Caco-2 (cell line): ENCODE data around the gene VAMP8. TPM values are rescaled to one million over a fixed set of nuclear protein-coding genes. Genes with fewer than 3 reads are reported as not detected.
A peak's percentile ranks its signal among the peaks of the same experiment; 100 is the strongest.

Experiments used
- Bru-seq: library from RNA; stranded (reverse); fragments of 400-500 nt; gene quantifications from one replicate; lab custom pipeline; 2021; lab: Mats Ljungman, UMichigan
- BruChase-seq, 2 experiments: library from RNA; stranded (reverse); fragments of 400-500 nt; gene quantifications; one replicate each; lab custom pipeline; 2021; lab: Mats Ljungman, UMichigan
- BruUV-seq: library from RNA; stranded (reverse); fragments of 400-500 nt; replicated peaks from 2 replicates; lab custom pipeline; 2021; lab: Mats Ljungman, UMichigan
- CTCF ChIA-PET: fragments of 300-600 bp; sonication (Branson Sonifier 250); formaldehyde crosslinking; loops from one replicate; lab custom pipeline; 2022; ENCODE audit warnings: antibody characterized with exemption; lab: Charles Lee
- POLR2A ChIA-PET: fragments of 300-600 bp; sonication (Branson Sonifier 250); formaldehyde crosslinking; loops from one replicate; lab custom pipeline; 2022; ENCODE audit warnings: antibody characterized with exemption; lab: Charles Lee
- DNase-seq, 2 experiments: peaks; one replicate each; pipeline versions ENCODE4 v3.0.0 to v3.0.0-alpha.2; 2020 to 2022
- H3K27me3 ChIP-seq: replicated peaks from 2 replicates; pipeline ENCODE4 v1.6.0; 2011; ENCODE audit warnings: low read length; ENCODE audit not compliant: control insufficient read depth, insufficient read depth
- H3K36me3 ChIP-seq: 2 replicates; pipeline ENCODE4 v1.5.1; 2011; ENCODE audit warnings: low read length; ENCODE audit not compliant: control insufficient read depth, insufficient read depth
- H3K4me1 ChIP-seq: fragments of 250-450 bp; sonication (Bioruptor Pico); 2 replicates; pipeline ENCODE4 v1.5.1; 2020; ENCODE audit warnings: mild to moderate bottlenecking
- H3K4me3 ChIP-seq: 2 replicates; pipeline ENCODE4 v1.5.1; 2011; ENCODE audit warnings: low read depth, mild to moderate bottlenecking, control low read depth, low read length
- H3K9me3 ChIP-seq: fragments of 250-450 bp; sonication (Bioruptor Pico); 2 replicates; pipeline ENCODE4 v1.5.1; 2020; ENCODE audit warnings: mild to moderate bottlenecking, moderate library complexity
- H3K27ac Mint-ChIP-seq: one replicate; pipeline ENCODE4 v1.8.0; 2022; ENCODE audit warnings: mixed read lengths; ENCODE audit not compliant: unreplicated experiment
- H3K27me3 Mint-ChIP-seq: one replicate; pipeline ENCODE4 v1.8.0; 2022; ENCODE audit warnings: mixed read lengths; ENCODE audit not compliant: insufficient read depth, unreplicated experiment
- H3K36me3 Mint-ChIP-seq: one replicate; pipeline ENCODE4 v1.8.0; 2022; ENCODE audit warnings: mild to moderate bottlenecking, mixed read lengths; ENCODE audit not compliant: insufficient read depth, unreplicated experiment
- H3K4me1 Mint-ChIP-seq: one replicate; pipeline ENCODE4 v1.8.0; 2022; ENCODE audit warnings: low read depth, mixed read lengths; ENCODE audit not compliant: unreplicated experiment
- H3K4me3 Mint-ChIP-seq: one replicate; pipeline ENCODE4 v1.8.0; 2022; ENCODE audit warnings: mild to moderate bottlenecking, moderate library complexity, mixed read lengths; ENCODE audit not compliant: unreplicated experiment
- H3K9me3 Mint-ChIP-seq: one replicate; pipeline ENCODE4 v1.8.0; 2022; ENCODE audit warnings: mixed read lengths; ENCODE audit not compliant: unreplicated experiment
- CTCF ChIP-seq, 2 experiments: fragments of 200-600 bp in 1 of 2; IDR thresholded peaks; 1 replicate in 1 of 2; 2 replicates in 1 of 2; pipeline versions ENCODE4 v1.5.1 to v1.8.0; 2011 to 2022; ENCODE audit warnings: antibody characterized with exemption in 1 of 2, control low read depth in 1 of 2, inconsistent platforms in 1 of 2, low read depth in 1 of 2, low read length in 1 of 2, mild to moderate bottlenecking in 1 of 2, moderate library complexity in 1 of 2; ENCODE audit not compliant: insufficient read depth in 1 of 2, severe bottlenecking in 1 of 2, unreplicated experiment in 1 of 2
- intact Hi-C: fragments of 100-400 bp; cut with micrococcal nuclease; formaldehyde crosslinking; loops from one replicate; pipeline ENCODE4 v1.10.0; 2022; ENCODE audit not compliant: unreplicated experiment
- long read RNA-seq: library from polyadenylated mRNA; stranded (forward); transcript quantifications from one replicate; pipeline ENCODE4 v2.0.0, GENCODE V29; 2022
- total RNA-seq: library from RNA; stranded (reverse); gene quantifications from 2 replicates; pipeline ENCODE4 v1.2.3, GENCODE V29; 2022

The VAMP8 gene
- total RNA-seq (82.9 and 85.5 TPM in 2 replicates), Bru-seq, nascent RNA (percentile 52 among the genes with signal in this experiment), BruChase-seq, experiment 1, labeled RNA remaining after a 2-hour chase (percentile 57 among the genes with signal in this experiment), BruChase-seq, experiment 2, labeled RNA remaining after a 6-hour chase (percentile 73 among the genes with signal in this experiment)
- long read RNA-seq, transcript VAMP8-201 (3 exons, 774 nt): major isoform, 99 of 101 reads
- long read RNA-seq, partial matches to known transcripts: 0 of 101 reads
- long read RNA-seq, other reads (novel, unspliced or antisense): 2 of 101 reads

- H3K27ac Mint-ChIP-seq: peak within 1 kb of the TSS; percentile 93
- peaks cover 17% of the 10 kb centered on the region for H3K4me1 Mint-ChIP-seq
- peaks cover 13% of the 10 kb centered on the region for H3K36me3 Mint-ChIP-seq
- H3K27me3 Mint-ChIP-seq: no peaks in the 10 kb centered on the region
- Histone ChIP-seq H3K4me1 (peaks cover 14% of the 10 kb centered on the region), H3K36me3 (no peaks in the 10 kb centered on the region; the same call in 1 of the 2 replicates), H3K27me3 (no peaks in the 10 kb centered on the region), H3K9me3 (no peaks in the 10 kb centered on the region), H3K4me3 (peak within 1 kb of the TSS; percentile 67)
- BruUV-seq: TSS peak; percentile 50
- no peaks in the 10 kb centered on the region for H3K9me3 Mint-ChIP-seq
- ChIA-PET POLR2A (interaction anchor here (0.6 to 2.3 kb wide), 15 partner anchors 10 to 196 kb away, joined by 3 to 24 read pairs (median 4); partner anchors contain the start of genes C2orf68, GGCX, MAT2A and RNF181), CTCF (interaction anchor here (0.6 to 1.8 kb wide), 6 partner anchors 10 to 501 kb away, joined by 3 to 15 read pairs (median 4); partner anchors contain the start of gene GGCX)
- DNase-seq: peak; percentile 87 to 89
- peak within 1 kb of the TSS; percentile 90 for H3K4me3 Mint-ChIP-seq
- intact Hi-C loops: loop anchor here (1.0 kb wide), 2 partner anchors 8 to 16 kb away; partner anchors contain the start of gene GGCX
- TF ChIP-seq CTCF (IDR thresholded peaks at IDR 0.05; ENCODE audit: insufficient read depth in 1 of 2, low read depth in 1 of 2, low read length in 1 of 2, severe bottlenecking in 1 of 2, unreplicated experiment in 1 of 2): no peak
Measured at GRCh38 chr2:85577386-85578242, at the start of gene VAMP8. Gene VAMP8 (plus strand): TSS chr2:85577586. CDS start chr2:85577647, 61 bp downstream.

GRCh38 chr2:85527787-85528186, 49.6 kb upstream of the VAMP8 start:
- POLR2A ChIA-PET: no interaction called here
- H3K27ac Mint-ChIP-seq: no peak overlapping the region
- DNase-seq: no peak
- no peak for TF ChIP-seq CTCF (IDR thresholded peaks at IDR 0.05; ENCODE audit: insufficient read depth in 1 of 2, low read depth in 1 of 2, low read length in 1 of 2, severe bottlenecking in 1 of 2, unreplicated experiment in 1 of 2)
- no peaks in the 10 kb centered on the region; the same call in 1 of the 2 replicates for H3K4me1 ChIP-seq
- H3K36me3 ChIP-seq: no peaks in the 10 kb centered on the region
- no peak overlapping the region for H3K4me3 Mint-ChIP-seq
- H3K36me3 Mint-ChIP-seq: no peaks in the 10 kb centered on the region
- H3K9me3 Mint-ChIP-seq: no peaks in the 10 kb centered on the region
- CTCF ChIA-PET: no interaction called here
- H3K4me3 ChIP-seq: no peak overlapping the region
- intact Hi-C loops: no loop called here
- H3K27me3 Mint-ChIP-seq: peaks cover 2% of the 10 kb centered on the region
- H3K27me3 ChIP-seq: no peaks in the 10 kb centered on the region
- peaks cover 15% of the 10 kb centered on the region for H3K4me1 Mint-ChIP-seq
- H3K9me3 ChIP-seq: no peaks in the 10 kb centered on the region
- no TSS peak for BruUV-seq

- Mint-ChIP-seq H3K9me3 (no peaks in the 10 kb centered on the region), H3K4me3 (no peak overlapping the region), H3K27me3 (peaks cover 2% of the 10 kb centered on the region), H3K27ac (no peak overlapping the region), H3K36me3 (no peaks in the 10 kb centered on the region), H3K4me1 (peaks cover 10% of the 10 kb centered on the region)
- no peaks in the 10 kb centered on the region for H3K27me3 ChIP-seq
- TF ChIP-seq CTCF (IDR thresholded peaks at IDR 0.05; ENCODE audit: insufficient read depth in 1 of 2, low read depth in 1 of 2, low read length in 1 of 2, severe bottlenecking in 1 of 2, unreplicated experiment in 1 of 2): no peak
- H3K36me3 ChIP-seq: no peaks in the 10 kb centered on the region
- H3K4me3 ChIP-seq: no peak overlapping the region
- H3K4me1 ChIP-seq: no peaks in the 10 kb centered on the region; the same call in 1 of the 2 replicates
- DNase-seq: no peak
- no TSS peak for BruUV-seq
- ChIA-PET CTCF (no interaction called here), POLR2A (interaction anchor here (0.9 kb wide), 1 partner anchor 33 kb away, joined by 4 read pairs; the partner anchor contains the start of gene GGCX)
- H3K9me3 ChIP-seq: no peaks in the 10 kb centered on the region
- intact Hi-C loops: no loop called here
Measured at GRCh38 chr2:85528355-85528754, 49.0 kb upstream of the VAMP8 start.
